ENCODE data around the gene GNB1.

The GNB1 gene

DNA sequence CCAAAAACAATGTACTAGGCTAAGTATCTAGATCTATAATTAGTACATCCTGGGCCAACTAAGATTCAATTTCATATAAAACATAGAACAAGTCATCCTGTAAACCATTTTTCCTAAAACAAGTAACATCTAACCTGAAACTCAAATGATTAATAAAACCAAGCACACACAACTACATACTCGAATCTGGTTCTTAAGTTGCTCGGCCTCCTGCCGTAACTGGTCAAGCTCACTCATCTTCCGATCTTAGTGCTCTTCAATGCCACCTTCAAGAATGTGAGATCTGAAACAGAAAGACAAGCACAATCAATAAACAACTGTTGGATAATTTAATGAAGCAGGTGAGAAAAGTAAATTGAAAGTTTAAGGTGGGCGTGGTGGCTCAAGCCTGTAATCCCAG is 65.7 kb downstream of the GNB1 start:
- no peak for DNase-seq (ENCODE audit: low read depth)

DNA sequence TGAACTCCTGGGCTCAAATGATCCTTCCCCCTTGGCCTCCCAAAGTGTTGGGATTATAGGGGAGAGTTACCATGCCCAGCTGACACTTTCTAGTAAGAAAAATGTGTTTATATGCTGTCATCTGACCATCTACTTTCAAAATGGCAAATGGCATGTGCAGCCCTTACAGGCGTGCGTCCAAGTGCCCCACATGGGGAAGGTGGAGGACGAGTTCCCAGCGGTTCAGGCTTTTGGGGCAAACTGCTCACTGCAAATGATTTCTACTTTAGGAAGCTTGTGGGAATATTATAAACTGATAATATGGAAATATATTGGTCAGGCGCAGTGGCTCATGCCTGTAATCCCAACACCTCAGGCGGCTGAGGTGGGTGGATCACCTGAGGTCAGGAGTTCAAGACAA is 71.1 kb downstream of the GNB1 start:
- DNase-seq (ENCODE audit: low read depth) = no peak

DNA sequence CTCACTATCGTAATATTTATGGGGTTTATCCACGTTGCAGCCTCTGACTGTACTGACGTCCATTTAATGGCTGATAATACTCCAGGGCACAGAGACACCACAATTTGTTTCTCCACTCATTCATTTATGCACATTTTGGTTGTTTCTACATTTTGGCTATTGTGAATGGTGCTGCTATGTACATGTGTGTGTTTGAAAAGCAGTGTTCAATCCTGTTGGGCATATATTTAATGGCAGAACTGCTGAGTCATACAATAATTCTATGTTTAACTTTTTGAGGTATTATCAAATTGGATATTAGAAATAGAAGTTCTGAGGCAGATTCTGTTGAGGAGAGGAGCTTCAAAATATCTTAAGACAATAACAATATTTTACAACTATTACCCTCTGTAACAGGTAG is 73.7 kb downstream of the GNB1 start:
- no peak for DNase-seq (ENCODE audit: low read depth)

DNA sequence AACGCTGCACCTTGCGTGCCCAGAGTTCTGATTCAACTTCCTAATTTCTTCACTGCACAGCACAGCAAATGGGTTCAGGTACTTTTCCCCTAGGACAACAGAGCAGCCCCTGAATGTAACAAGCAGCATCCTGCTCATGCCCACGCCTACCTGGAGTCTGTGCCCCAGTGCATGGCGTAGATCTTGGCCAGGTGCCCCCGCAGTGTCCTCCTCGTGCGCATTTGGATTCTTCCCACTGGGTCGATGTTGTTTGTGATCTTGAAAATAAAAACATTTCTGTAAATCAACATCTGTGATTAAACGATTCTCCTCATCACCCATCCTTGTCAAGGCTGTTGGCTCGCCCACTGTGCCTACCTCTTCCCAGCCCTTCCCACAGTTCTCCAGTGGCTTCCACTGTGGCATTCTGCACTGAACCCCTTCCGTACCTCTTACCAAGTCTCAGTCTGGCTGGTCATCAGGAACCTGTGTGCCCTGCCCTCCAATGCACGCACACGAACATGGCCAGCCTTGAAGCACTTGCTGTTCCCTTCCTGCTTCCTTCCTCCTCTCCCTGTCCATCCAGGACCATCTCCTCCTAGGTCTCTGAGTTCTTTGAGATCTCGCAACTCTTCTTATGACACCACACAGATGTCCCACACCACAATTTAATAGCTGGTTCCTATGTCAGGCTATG is 75.1 kb downstream of the GNB1 start:
- no peak for DNase-seq (ENCODE audit: low read depth)

DNA sequence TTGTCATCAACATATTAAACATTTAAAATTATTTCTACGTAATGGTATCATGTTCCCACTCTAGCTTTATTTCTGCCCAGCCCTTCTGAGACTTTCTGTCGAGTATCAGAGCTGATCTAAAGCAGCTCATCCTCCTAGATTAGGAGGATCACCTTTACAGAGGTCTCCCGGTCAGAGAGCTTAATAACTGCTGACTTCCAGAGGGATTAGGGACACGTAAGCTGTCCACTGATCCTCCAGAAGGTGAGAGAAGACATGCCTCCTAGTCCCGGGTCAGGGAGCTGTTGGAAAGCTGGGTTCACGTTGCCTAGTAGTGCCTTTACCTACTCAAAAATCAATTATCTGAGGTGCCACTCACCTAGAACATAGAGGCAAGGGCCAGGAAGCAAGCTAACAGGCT is 81.4 kb downstream of the GNB1 start:
- no peak for DNase-seq (ENCODE audit: low read depth)

DNA sequence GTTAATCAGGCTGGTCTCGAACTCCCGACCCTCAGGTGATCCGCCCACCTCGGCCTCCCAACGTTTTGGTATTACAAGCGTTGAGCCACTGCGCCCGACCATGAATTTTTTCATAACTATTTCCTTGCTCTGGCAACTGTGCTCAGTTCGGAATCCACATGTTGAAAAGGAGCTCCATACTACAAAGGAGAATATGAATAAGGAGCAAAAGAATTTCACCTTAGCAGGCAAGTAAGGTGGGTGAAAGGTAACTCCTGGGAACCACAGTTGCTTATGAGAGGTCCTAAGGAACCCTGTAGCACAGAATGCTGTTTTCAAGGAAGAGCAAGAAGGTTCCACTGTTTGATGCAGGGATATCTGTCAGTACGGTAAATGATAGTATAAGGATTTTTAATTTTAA is 82.7 kb downstream of the GNB1 start:
- no peak for DNase-seq (ENCODE audit: low read depth)

DNA sequence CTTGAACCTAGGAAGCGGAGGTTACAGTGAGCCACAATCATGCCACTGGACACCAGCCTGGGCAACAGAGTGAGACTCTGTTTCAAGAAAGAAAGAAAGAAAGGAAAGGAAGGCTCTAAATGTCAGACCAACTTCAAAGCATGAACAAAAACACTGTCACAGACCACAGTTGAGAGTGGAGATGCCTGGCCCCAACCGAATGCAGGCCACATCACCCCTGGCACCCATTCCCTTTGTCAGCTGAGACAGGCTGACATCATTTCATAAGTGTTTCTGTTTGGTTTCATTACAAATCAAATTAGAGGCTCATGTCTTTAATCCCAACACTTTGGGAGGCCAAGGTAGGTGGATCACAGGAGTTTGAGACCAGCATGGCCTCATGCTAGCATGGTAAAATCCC is 84.0 kb downstream of the GNB1 start:
- no peak for DNase-seq (ENCODE audit: low read depth)

DNA sequence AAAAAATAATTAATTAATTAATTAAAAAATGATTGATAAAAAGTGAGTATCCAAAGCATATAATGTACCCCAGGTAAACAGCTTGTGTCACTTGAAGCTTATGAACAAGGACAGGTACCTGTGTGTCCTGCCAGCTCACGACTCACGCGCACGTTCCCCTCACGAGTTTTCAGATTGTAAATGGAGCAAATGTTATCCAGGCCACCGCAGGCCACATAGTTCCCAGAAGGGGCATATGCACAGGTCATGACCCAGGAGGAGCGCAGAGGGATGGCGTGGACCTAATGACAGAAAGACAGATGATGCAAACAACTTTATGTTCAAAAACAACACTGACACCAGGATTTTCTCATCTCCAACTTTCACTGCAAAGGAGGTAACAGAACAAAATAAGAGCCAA is 86.6 kb downstream of the GNB1 start:
- DNase-seq (ENCODE audit: low read depth) = no peak

DNA sequence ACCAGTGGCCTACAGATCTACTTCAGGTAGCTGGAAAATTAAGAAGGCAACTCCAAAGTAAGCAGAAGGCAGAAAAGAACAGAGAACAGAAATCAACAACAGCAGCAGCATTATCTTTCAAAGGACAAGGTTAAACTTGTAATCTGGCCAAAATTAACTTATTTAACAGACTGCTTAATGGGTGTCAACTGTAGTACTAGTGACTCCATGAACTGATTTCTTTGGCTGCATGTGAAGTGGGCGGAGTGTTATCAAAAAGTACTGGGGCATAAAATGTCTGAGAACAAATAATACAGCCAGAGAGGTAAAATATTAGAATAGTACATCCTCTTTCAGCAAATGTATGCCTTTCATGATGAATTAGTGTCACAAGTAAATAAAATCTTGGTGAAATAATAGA is 88.0 kb downstream of the GNB1 start:
- DNase-seq (ENCODE audit: low read depth) = no peak

DNA sequence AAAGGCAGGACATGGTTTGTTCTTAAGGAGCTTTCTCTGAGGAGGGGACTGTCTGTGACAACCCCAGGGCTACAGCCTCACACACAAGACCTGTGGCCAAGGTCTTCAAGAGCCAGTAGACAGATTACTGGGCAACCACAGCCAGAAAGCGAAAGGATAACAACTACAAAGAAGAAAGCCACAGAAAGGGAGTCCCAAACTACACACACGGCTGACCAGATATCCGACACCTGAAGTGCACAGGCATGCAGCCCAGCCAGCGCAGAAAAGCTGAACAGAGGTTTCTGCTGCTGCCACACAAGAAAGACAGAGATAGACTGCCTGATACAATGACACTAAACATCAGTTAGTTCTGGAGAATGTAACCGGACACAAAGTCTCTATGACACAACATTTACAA is 91.2 kb downstream of the GNB1 start:
- DNase-seq (ENCODE audit: low read depth) = no peak

DNA sequence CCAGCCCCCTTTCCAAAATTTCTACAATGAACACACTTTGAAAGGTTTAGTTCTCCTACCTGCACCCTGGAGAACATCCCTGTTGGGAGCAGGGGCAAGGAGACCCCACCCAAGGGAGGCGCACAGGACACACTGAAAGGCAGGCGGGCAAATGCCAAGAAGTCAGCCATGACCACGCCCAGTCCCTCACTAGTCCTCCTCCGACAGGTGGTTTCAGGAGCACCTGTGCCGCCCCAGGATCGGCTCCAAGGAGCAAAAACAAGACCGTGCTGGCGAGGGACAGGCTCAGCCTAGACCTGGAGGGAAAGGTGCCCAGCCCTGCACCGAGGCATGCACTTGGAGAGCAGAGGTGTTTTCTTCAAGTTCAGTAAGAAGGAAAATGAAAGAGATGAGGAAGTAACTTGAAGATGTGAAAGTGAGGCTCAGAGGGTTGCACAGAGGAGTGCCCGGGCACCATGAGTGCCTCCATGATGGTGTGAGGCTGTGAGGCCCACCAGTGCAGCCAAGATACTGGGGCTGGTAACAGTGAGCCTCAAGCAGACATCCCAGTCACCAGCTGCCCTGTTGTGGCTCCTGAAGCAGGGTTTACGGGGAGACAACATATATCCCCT is 93.1 kb downstream of the GNB1 start:
- no peak for DNase-seq (ENCODE audit: low read depth)

DNA sequence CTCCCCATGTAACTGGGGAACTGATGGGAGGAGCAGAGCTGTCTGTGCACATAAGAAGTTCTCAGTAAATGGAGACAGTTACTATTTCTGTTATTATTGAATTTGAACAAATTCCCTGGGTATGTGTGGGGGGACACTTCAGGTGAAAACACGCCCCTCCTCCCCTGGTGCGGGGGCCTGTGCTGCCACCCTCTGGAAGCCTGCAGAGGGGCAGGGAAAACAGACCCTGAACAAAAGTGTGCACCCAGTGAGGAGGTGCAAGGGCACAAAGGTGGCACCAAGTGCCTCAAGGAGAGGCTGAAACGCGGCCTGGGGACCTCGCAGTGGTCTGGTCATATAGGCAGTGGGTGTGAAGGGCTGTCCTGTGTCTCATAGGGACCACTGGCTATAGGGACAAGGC is 94.4 kb downstream of the GNB1 start:
- no peak for DNase-seq (ENCODE audit: low read depth)

DNA sequence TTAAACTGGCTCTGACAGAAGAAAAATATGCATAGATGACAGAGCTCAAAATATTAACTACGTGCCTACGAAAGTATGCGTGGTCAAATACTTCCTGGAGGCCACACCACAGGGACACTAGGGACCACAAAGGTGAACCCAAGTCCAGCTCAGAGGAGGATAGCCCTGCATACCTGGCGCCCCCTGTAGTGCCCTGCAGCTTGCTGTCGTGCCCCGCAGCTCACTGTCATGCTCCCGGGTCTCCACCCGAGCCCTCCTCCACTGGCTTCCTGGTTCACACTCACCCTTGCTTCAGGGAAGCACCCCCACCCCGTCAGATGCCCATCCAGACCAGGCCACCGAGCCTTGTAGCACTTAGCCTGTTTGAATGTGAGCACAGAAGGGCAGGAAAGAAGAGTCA is 95.9 kb downstream of the GNB1 start:
- DNase-seq (ENCODE audit: low read depth) = no peak

DNA sequence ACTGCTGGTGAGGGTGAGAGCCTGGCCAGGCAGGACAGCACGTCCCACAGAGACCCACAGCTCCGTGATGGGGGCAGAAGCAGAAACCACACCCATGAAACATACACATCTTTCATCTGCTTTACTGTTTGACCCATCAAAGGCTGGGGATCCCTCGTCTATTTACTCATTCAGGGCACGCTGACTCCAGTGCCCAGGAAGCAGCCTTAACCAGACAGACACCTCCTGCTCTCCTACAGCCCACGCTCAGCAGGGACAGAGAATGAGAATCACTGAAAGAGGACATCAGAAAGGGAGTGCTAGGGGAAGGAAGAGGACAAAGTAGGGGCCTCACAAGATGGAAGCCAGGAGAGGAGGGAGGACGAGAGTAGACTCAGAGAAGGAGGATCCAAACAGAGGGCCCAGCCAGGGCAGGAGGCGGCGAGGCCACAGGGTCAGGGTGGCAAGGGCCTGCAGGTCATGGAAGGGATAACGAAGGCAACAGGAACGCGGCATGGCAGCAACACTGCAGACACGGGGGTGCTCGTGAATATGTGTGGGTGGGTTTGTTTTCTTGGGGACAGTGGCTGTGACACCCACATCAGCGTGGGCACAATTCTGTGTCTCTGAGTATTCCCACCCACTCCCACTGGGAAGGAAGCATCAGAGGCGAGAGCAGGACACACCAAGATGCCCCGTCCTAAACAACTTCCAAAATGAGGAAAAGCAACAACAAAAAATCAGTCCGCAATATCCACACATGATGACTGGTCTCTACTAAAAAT is 97.2 kb downstream of the GNB1 start:
- no peak for DNase-seq (ENCODE audit: low read depth)

DNA sequence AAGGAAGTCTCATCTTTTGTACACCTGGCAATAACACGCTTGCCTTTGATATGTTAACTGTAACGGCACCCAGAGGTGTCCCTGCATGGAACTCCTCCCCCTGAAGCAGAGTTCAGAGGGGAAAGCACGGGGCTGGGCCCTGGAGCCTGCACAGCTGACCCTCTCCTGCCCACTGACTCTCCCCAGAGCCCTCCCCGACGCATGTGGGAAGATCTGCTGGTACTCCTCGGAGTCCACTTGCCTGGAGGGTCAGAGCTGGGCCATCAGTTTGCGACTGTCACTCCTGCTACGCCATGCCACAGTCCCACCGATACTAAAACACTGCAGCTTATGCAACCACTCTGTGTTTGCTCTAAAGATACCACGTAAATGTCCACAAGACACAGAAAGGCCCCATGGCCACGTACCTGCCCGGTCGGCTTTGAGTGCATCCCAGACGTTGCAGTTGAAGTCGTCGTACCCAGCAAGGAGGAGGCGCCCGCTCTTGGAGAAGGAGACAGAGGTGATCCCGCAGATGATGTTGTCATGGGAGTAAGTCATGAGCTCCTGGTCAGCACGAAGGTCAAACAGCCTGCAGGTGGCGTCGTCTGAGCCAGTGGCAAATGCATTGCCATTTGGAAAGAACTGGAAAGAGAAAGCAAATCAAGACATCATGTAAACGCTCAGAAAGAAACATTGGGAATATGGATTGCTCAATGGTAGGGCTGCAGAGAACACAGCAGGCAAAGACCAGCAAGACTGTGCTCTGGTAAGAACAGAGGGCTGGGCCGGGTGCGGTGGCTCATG is 102.0 kb downstream of the GNB1 start:
- no peak for DNase-seq (ENCODE audit: low read depth)

DNA sequence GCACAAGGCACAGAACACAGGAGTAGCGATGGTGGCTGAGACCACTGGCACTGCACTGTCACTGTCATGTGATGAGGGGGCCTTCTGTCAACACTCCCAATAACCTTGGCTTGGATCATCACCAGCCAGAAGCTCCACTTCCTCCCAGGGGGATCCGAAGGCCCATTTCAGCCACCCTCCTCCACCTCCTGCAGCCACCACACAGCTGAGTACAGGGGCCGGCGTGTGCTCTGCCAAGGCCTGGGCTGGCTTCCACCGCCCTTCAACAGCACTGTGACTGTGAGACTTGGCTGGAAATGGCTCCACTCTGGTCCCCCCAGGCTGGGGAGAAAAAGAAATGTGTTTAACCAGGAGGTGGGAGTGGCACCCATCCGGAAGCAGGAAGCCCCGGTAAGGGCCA is 102.8 kb downstream of the GNB1 start:
- no peak for DNase-seq (ENCODE audit: low read depth)

DNA sequence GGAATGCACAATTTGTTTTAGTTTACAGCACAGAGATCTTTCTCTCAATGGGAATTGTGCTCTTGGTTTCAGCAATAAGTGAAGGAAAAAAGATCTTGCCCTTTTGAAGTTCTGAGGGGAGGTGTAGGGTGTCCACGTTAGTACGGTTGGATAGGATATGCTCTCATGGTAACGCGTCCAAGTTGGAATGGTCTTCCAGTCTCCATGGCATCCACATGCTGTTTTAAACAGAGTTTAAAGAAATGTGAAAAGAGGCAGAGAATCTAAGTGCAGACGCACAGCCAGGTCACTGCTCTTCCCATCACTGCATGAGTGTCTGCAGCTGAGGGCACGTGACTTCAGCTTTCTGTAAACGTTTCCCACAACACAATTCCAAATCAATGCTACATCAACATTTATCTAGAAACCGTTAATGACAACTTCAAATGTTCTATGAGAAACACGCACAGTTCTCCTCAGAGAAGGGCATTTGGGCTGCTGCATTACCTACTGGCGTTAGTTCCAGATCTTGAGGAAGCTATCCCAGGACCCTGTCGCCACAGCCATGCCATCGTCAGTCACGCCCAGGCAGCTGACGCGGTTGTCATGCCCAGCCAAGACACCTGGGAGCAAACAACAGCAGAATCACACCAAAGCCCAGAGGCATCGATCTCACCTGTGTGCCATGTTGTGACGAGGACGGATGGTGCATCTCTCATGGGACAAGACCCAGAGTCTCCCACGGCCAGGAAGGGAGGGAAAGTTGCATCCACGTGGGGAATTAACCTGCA is 103.9 kb downstream of the GNB1 start:
- DNase-seq (ENCODE audit: low read depth) = no peak

DNA sequence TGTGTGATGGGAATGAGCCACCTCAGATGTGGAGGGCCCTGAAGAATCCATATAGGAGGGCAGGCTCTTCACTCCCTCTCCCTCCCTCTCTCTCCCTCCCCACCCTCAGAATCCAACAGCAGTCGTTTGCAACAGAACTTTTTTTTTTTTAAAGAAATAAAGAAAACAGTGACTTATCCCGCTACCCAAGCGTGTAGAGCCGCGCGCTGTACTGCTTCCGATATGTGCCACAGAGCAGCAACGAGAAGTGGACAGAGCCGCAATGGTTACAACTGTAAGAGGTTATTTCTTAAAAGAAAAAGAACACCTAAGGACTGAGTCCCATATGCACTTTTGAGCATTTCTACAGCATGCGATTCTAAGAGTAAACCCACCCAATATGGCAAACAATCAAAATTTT is 105.2 kb downstream of the GNB1 start:
- no peak for DNase-seq (ENCODE audit: low read depth)

DNA sequence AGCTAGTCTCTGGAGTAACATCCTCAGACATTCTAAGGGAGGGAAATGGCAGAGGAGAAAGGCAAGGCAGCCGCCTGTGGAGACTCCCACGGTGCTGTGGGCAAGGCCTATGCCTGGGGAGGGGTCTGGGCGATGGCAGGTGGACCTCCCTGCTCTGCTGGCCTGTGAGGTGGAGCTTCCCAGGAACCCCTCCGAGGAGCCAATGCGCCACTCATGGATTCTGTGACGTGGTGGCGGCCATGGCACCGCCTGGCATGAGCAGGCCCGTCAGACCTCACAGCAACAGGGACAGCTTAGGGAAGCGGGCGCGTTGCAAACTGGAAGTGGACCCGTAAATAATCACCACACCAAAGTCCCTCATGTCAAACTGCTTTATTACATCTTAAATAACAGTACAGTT is 106.0 kb downstream of the GNB1 start:
- no peak for DNase-seq (ENCODE audit: low read depth)

DNA sequence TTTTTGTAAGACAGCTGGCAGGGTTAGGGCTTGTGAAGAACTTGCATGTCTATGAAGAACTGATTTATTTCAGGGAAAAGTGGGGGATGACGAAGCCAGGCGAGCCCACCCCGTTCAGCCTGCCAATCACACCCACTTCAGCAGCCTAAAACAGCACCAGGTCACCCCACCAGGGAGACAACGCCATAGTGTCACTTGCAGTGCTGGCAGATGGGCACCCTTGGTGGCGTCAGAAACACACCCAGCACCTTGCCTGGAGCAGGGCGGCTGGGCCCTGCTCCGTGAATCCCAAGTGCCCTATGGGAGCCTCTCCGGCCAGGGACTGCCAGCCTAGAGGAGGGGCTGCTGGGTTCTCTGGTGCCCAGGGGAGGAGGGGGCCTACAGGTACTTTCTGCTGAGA is 107.6 kb downstream of the GNB1 start:
- no peak for DNase-seq (ENCODE audit: low read depth)

DNA sequence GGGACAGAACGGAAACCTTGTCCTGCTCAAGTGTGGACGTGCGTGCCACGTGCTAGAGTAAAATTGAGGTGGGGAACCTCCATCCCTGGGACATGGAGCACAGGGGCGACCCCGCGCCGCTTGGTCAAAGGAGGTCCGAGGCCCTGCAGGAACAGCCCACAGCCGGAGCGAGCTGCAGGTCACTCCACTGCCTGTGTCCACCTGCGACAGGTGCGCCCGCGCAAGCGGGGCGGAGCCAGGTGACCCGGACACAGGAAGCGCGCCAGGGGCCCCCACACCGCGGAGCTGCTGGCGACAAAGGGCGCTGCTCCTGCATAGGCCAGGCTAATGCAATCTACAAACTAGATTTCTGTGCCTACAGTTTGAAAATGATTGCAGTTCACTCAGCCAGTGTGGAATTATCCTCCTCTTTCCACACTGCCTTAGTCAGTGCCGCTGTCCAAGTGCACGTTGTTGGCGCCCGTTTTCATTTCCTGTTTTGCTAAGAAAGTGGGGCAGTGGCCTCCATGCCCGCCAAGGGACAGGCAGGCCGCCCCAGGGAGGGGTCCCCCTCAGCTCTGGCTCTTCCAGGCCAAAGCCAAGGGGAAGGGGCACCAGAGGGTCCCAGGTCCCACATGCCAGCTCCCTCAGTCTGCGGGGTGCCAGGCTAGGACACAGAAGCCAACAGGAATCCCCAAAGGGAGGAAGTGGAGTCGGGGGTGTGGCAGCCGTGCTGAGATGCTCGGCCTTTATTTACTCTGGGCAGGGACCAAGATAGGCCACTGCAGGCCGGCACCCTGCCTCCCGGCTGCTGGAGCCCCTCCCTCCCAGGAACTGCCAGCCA is 108.3 kb downstream of the GNB1 start:
- DNase-seq (ENCODE audit: low read depth) = no peak

Measured in stimulated activated CD8-positive, alpha-beta memory T cell treated with anti-CD3 and anti-CD28 coated beads, Interleukin-4, amount 100 ng/mL, for 24 hours (primary cell).